ENCODE data around the gene TTLL5. TPM values are rescaled to one million over a fixed set of nuclear protein-coding genes. Genes with fewer than 3 reads are reported as not detected.

The TTLL5 gene
- polyA plus RNA-seq, 1 of the 3 experiments (the other 2 are of a cell fraction) = 9.6 TPM

GRCh38 chr14:75773046-75773445 is 112.0 kb downstream of the TTLL5 start:
- POLR2A ChIA-PET = interaction anchor here (0.6 kb wide), 1 partner anchor 63 kb away, joined by 3 read pairs; no protein-coding TSS in a partner anchor
- Histone ChIP-seq H2AFZ (ENCODE audit: low read depth) (no peak overlapping the region), H3K9me3 (no peaks in the 10 kb centered on the region), H3K9ac (no peak overlapping the region), H3K27ac (ENCODE audit: low read depth in 2 of 2, low read length in 1 of 2) (no peak overlapping the region), H3K27me3 (ENCODE audit: insufficient read depth) (no peaks in the 10 kb centered on the region), H3K4me1 (ENCODE audit: control insufficient read depth in 1 of 2, insufficient read depth in 2 of 2, low read depth in 1 of 2, low read length in 1 of 2) (no peaks in the 10 kb centered on the region), H3F3A (replicated peaks; ENCODE audit: insufficient read depth) (no peaks in the 10 kb centered on the region), H3K9me2 (no peaks in the 10 kb centered on the region), H3K36me3 (replicated peaks in 1 of 2; ENCODE audit: control insufficient read depth in 1 of 2, insufficient read depth in 2 of 2, low read length in 1 of 2) (peaks cover 25 to 26% of the 10 kb centered on the region in 2 experiments), H4K20me1 (ENCODE audit: insufficient read depth) (no peaks in the 10 kb centered on the region), H3K79me2 (ENCODE audit: insufficient read depth) (no peaks in the 10 kb centered on the region), H3K4me3 (ENCODE audit: low read depth in 2 of 2, low read length in 1 of 2) (no peak overlapping the region), H3K4me2 (no peak overlapping the region)
- DNase-seq = no peak
- CTCF ChIA-PET = interaction anchor here (0.7 to 1.3 kb wide), 2 partner anchors 134 to 272 kb away, joined by 3 to 5 read pairs; no protein-coding TSS in a partner anchor
- no peak for TF ChIP-seq REST (IDR thresholded peaks at IDR 0.05; ENCODE audit: low read depth, low read length)
- TF ChIP-seq SIN3A (IDR thresholded peaks at IDR 0.05; ENCODE audit: borderline replicate concordance, low read depth, low read length) = no peak
- TF ChIP-seq USF2 (IDR thresholded peaks at IDR 0.05; ENCODE audit: borderline replicate concordance, low read depth, low read length) = no peak
- TF ChIP-seq FOXJ3 (CRISPR knock-in tag; IDR thresholded peaks at IDR 0.05) = no peak
- no peak for TF ChIP-seq CHD2 (IDR thresholded peaks at IDR 0.05; ENCODE audit: low read length, partially characterized antibody)
- no peak for TF ChIP-seq EZH2phosphoT487 (IDR thresholded peaks at IDR 0.05; ENCODE audit: borderline replicate concordance, low read depth)
- no peak for TF ChIP-seq GATA2 (CRISPR knock-in tag; IDR thresholded peaks at IDR 0.05)

- H3K36me3 ChIP-seq (replicated peaks in 1 of 2; ENCODE audit: control insufficient read depth in 1 of 2, insufficient read depth in 2 of 2, low read length in 1 of 2) = peaks cover 37 to 57% of the 10 kb centered on the region in 2 experiments
- H3K4me1 ChIP-seq (ENCODE audit: control insufficient read depth in 1 of 2, insufficient read depth in 2 of 2, low read depth in 1 of 2, low read length in 1 of 2) = no peaks in the 10 kb centered on the region
- H2AFZ ChIP-seq (ENCODE audit: low read depth) = no peak overlapping the region
- H3F3A ChIP-seq (replicated peaks; ENCODE audit: insufficient read depth) = peaks cover 9% of the 10 kb centered on the region
- H3K9me2 ChIP-seq = no peaks in the 10 kb centered on the region
- no peak for TF ChIP-seq USF2 (IDR thresholded peaks at IDR 0.05; ENCODE audit: borderline replicate concordance, low read depth, low read length)
- no peak for TF ChIP-seq TEAD4 (IDR thresholded peaks at IDR 0.05; ENCODE audit: borderline replicate concordance, insufficient read depth)
- no peak for TF ChIP-seq POLR2AphosphoS5 (IDR thresholded peaks at IDR 0.05; ENCODE audit: low read depth, low read length)
- no peak for TF ChIP-seq MEF2A (IDR thresholded peaks at IDR 0.05; ENCODE audit: borderline replicate concordance, low read depth)
- TF ChIP-seq IRF3 (IDR thresholded peaks at IDR 0.05; ENCODE audit: low read depth, low read length) = no peak
- no peak for TF ChIP-seq PBX3 (IDR thresholded peaks at IDR 0.05)
- no peak for TF ChIP-seq CTCF (IDR thresholded peaks at IDR 0.05)
- TF ChIP-seq TCF12 (IDR thresholded peaks at IDR 0.05) = no peak
- H3K79me2 ChIP-seq (ENCODE audit: insufficient read depth) = no peaks in the 10 kb centered on the region
- no peaks in the 10 kb centered on the region for H4K20me1 ChIP-seq (ENCODE audit: insufficient read depth)
- WGBS (ENCODE audit: low lambda C conversion rate) = 93% methylated on average over 7 of the region's 7 CpGs
- no peak for DNase-seq
- no peak overlapping the region for H3K4me2 ChIP-seq
- ChIA-PET CTCF (interaction anchor here (0.9 to 1.3 kb wide), 2 partner anchors 126 to 198 kb away, joined by 3 to 5 read pairs; no protein-coding TSS in a partner anchor), POLR2A (no interaction called here)
- no peak overlapping the region for H3K4me3 ChIP-seq (ENCODE audit: low read depth in 2 of 2, low read length in 1 of 2)
- H3K27ac ChIP-seq (ENCODE audit: low read depth in 2 of 2, low read length in 1 of 2) = no peak overlapping the region
- H3K9me3 ChIP-seq = no peaks in the 10 kb centered on the region
- no peak overlapping the region for H3K9ac ChIP-seq
- H3K27me3 ChIP-seq (ENCODE audit: insufficient read depth) = no peaks in the 10 kb centered on the region
Measured at GRCh38 chr14:75781096-75781495, 120.0 kb downstream of the TTLL5 start.

Data from SK-N-SH (cell line).